UCSD-AML1 (cell line): ENCODE data around the gene SNX12.

Experiments used
- DNase-seq: peaks from one replicate; lab custom pipeline; 2025; ENCODE audit not compliant: unreplicated experiment; lab: John Stamatoyannopoulos, UW

SNX12 gene

DNA sequence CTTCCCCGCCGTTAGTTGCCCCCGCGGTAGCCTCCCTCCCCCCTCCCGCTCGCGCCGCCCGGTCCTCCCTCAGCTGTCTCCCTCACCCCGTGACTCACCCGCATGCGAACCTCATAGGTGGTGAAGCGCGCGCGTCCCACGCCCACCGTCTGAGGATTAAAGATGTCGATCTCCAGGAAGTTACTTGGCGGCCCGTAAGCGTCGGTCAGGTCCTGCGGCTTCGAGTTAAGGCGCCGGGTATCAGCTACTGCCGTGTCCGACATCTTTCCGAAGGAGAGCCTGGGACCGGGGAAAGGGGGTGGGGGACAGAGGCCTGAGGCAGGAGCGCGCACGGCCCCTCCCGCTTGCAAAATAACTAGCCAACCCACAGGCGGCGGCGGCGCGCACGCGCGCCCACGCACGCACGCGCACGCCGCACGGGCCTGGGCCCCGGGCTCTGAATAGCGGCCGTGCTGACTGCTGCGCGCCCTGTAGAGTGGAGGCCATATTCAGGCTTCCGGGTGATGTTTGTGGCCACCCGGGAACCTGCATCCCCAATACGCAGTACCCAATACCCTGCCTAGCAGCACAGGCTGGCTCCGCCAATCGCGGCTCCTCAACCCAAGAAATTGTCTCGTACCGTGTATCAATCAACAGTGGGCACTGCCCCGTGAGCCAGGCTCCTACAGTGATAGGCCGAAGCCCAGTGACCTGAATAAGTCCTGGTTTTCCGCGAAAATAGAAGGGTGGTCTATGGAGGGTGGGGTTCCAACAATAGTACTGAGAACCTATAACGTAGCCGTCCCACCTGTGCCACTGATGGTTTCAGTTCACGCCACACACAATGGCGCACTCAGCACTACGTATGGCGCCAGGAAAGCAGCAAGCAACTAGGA is at the start of gene SNX12:
Gene SNX12, minus strand, starts transcription at position 291 of the 875 bp plus-strand sequence. Its CDS starts 28 bp downstream, at position 263.
- DNase-seq, result peak; percentile 90

DNA sequence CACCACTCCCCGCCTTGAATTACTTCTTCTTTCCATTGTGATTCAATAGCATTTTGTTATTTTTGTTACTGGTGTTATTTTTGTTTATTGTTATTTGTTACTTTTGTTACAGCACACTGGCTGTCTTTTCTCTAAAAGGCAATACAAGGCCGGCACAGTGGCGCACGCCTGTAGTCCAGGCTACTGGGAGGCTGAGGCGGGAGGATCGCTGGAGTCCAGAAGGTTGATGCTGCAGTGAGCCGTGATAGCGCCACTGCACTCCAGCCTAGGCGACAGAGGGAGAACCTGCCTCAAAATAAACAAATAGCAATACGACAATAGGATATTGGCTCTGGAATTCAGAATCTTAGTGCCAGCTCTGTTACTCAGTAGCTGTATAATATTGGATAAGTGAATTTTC is 49.2 kb upstream of the SNX12 start:
- no peak for DNase-seq

DNA sequence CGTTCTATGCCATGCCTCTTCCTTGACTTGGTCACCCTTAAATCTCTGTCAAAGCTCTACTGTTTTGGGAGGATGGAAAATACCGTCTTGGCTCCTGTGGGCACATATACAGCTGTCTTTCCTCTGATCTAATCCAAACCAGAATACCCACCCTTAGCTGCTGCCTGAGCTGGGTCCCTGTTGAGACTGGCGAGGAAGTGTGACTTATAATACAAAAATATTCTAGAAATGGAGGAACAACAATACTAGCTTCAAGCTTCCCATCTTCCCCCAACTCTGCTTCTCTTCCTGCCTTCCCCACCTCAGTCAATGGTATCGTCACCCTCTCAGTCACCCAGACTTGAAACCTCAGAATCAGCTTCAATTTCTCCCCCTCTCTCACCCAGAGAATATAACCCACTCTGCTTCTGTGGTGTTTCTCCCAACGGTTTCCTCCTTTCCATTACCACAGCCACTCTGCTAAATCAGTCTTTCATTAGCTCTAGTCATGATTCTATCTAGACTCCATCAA is 43.8 kb upstream of the SNX12 start:
- no peak for DNase-seq

DNA sequence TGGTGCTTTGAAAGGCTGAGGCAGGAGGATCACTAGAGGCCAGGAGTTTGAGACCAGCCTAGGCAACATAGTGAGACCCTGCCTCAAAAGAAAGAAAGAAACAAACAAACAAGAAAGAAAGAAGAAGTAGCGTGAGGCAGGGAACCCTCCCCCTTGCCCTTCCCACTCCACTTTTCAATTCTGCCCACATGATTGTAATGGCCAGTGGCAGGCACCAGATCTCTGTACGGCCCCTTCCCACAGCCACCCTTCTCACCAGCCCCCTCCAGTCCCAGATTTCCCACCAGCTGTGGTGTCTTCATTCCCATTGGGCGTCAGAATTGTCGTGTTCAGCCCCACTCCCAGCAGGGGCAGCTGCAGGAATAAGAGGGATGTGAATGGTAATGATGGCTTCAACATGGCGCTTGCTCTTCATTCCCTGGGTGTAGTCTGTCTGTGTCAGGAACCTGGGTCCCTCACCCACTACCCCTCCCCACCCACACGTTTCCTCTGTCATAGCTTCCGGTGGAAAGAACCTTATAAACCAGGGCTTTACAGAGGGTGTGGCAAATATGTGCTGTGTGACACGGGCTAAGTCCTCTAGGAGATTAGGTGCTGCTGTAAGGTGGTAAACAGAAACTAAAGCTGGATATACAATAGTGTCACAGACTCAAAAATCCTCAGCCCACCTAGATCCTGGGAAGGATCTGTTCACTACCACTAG is 43.2 kb upstream of the SNX12 start, which contains the start of gene IL2RG:
Gene IL2RG, minus strand, starts transcription at position 437 of the 703 bp plus-strand sequence. Its CDS starts 38 bp downstream, at position 399.
- DNase-seq, result peak; percentile 65

DNA sequence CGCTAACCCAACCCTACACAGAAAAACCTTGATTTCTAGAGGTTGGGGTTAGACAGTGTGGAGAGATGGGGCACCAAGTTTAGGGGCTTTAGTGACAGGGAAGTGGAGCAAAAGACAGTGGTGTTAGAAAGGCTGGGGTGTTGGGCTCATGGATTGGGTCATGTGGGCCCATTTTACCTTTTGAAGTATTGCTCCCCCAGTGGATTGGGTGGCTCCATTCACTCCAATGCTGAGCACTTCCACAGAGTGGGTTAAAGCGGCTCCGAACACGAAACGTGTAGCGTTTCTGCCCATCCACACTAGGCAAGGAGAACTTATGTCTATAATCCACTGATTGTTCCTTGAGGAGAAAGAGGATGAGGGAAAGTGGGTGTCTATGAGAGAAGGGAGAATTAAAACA is 40.9 kb upstream of the SNX12 start:
- no peak for DNase-seq

DNA sequence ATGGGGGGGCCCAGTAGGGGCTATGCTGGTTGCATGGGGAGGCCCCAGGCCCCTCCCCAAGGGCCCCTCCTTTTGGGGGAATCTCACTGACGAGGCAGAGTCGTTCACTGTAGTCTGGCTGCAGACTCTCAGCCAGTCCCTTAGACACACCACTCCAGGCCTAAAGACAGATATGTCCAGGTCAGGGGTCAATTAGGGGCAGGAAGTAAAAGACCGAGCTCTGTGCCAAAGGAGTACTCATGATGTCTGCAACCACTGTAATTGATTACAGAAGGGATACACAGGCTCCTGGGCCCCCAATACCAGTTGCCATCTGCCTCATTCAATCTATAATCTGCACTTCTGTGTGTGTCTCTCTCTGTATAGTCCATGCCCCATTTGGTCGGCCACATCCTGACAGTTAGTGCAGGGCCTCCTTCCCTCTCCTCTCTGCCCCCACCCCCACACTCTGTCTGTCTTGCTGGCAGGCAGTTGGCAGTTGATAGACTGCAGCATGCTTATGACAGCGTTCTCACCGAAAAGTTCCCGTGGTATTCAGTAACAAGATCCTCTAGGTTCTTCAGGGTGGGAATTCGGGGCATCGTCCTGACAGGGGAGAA is 39.7 kb upstream of the SNX12 start:
- DNase-seq, result peak; percentile 36

DNA sequence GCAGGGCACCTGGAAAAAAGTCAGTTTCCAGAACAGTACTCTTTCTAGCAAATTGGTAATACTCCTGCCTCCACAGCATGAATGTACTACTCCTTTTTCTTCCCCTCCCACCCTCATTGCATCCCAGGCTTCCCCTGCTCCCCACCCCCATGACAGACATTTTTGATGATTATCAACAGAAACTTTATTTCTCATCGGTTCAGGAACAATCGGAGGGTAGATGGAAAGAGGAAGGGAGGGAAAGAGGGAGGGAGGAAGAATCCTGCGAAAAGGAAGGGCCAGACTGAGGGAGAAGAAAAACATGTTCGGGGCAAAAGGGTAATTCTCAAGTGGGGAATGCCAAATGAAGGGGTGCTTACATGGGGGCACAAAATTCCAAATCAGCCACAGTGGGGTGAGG is 39.1 kb upstream of the SNX12 start:
- DNase-seq, result no peak

DNA sequence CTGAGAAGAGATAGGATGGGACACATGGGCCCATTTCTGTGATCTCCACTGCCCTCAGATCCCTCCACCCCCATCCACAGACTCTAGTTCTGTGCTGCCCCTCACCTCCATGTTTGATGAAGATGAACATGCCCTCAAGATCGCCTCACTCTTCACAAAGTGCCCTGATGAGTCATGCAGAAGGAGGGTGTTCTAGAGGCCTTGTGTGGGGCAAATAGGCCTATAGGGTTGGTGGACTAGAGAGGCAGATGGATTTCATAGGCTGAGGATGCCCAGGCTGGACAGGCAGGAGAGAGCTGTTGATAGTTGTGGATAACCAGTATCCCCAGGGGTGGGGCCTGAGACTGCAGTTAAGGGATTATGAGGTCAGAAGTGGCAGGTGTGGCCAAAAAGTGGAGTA is 38.3 kb upstream of the SNX12 start, which contains the start of gene CXorf65:
Gene CXorf65, minus strand, starts transcription at position 314 of the 400 bp plus-strand sequence. Its CDS starts 184 bp downstream, at position 130.
- no peak for DNase-seq

DNA sequence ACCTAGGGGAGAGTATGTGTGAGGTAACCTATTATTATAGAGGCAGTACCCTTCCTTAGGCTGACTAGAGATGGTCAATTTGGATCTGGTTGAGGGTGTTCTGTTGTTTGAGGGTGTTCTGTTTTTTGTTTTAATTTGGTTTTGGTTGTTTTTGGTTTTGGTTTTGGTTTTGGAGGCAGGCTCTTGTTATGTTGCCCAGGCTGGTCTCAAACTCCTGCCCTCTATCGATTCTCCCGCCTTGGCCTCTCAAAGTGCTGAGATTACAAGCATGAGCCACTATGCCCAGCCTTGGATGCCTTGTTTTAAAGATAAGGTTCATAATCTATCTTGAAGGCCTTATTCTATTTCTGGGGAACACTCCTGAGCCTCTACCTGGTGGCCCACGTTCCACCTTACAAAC is 37.5 kb upstream of the SNX12 start:
- no peak for DNase-seq

DNA sequence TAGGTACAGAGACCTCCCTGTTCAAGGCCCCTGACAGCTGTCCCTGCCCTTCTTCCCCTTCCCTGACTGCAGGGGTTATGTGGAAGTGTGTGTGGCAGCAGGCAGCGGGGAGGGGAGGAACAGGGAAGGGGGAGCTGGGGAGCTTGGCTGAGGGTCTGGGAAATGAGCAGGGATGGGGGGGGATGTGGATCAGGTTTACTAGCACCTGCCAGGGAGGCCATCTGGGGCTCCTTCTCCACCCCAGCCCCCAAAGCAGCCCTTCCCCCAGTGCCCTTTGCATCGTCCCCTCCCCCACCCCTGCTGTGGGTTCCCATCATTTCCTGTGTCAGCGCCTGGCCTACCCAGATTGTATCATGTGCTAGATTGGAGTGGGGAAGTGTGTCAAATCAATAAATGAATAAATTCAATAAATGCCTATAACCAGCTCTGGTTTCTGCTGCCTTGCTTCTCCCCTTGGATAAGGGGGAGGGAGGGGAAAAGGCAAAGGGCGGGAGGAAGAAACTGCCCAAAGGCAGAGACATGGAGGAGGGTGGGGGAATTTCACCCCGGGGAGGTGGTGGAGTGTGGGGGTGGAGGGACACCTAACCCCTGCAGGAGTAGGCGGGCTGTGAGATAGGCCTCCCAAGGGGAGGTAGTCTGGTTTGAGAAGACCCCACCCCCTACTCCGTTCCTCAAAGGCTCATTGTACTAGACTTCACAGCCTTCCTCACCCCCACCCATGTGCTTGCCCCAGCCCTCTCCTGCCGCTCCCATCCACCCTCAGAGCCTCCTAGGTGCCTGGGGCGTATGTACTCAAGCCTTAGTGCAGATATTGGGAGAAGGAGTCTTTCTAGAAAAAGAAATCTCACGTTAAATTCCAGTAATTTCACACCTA is 35.2 kb upstream of the SNX12 start:
- peak; percentile 75 for DNase-seq

DNA sequence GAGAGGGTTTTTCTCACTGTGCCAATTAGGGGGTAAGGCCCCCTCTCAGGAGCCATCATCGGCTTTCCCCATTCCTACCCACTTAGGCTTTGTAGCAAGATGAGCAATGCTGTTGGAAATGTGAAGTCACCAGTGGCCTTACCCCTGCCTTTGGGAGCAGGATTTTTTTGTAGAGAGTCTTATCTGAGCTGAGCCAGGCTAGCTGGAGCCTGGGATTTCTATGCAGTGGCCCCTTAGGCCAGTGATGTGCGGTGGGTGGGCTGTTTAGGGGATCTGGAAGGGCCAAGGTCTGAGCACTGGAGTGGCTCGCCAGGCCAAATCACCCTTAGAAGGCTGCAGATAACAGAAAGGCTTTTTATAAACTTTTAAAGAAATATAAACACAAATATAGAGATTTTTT is 34.2 kb upstream of the SNX12 start:
- DNase-seq, result no peak

DNA sequence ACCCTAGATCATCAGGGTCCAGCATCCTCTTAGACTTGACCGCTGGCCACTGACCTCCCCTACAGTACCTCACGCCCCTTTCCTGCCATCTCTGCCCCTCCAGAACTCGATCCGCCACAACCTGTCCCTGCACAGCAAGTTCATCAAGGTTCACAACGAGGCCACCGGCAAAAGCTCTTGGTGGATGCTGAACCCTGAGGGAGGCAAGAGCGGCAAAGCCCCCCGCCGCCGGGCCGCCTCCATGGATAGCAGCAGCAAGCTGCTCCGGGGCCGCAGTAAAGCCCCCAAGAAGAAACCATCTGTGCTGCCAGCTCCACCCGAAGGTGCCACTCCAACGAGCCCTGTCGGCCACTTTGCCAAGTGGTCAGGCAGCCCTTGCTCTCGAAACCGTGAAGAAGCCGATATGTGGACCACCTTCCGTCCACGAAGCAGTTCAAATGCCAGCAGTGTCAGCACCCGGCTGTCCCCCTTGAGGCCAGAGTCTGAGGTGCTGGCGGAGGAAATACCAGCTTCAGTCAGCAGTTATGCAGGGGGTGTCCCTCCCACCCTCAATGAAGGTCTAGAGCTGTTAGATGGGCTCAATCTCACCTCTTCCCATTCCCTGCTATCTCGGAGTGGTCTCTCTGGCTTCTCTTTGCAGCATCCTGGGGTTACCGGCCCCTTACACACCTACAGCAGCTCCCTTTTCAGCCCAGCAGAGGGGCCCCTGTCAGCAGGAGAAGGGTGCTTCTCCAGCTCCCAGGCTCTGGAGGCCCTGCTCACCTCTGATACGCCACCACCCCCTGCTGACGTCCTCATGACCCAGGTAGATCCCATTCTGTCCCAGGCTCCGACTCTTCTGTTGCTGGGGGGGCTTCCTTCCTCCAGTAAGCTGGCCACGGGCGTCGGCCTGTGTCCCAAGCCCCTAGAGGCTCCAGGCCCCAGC is 32.7 kb upstream of the SNX12 start:
- DNase-seq, result no peak

DNA sequence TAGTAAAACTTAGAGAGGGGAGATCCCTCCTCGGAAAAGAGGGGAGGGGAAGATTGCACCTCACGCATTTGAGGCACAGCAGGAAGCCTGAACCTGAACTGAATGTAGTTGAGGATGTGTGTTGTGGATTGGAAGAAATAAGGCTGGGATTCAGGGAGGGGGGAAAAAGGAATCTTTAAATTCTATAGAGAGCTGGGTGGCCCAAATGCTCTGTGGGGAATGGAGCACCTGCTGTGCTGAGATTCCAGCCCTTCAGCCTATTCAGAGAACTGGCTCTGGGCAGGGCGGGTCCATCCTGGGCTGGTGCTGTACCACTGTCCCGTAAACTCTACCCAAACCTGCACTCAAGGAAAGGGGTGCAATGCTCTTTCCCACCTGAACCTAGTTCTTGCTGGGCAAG is 31.6 kb upstream of the SNX12 start:
- DNase-seq, result no peak

DNA sequence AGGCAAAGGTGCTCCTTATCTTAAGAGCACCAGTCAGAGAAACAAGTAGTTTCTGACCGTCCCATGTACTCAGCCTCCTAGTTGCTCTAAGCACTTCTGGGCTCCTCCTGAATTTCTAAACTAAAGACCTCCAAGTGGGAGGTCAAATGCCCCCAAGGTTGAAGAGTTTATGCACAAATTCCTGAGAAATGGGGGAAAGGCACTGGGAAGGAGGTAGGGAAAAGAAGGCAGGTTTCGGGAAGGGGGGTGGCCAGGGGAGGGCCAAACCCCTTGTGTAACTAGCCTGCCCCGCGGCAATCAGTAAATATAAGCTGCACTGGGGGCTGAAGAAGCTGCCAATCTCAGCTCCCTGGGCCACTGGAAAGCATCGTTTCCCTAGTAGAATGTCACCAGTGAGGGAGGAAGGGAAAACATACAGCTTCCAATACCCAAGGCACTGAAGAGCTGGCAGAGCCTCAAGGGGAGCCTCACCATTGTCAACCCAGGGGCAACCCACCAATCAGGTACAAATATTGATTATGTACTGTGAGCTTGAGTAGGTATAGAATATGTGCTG is 30.9 kb upstream of the SNX12 start:
- DNase-seq, result no peak

DNA sequence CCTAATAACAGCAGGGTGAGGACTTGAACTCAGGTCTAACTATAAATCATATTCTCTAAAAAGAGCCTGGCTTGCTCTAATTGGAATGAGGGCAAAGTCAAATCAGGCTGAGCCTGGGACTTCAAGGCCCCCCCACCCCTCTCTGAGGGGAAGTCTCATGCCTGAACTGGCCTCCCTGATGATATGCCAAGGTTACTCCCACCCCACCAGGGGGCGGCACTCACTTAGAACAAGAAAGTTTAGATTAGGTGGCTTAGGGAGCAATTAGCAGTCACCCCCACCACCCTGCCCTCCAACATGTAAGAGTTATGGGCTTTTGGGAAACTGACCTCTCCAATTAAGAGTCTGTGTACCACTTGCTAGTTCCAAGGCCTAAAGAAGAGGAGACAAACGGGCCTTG is 30.2 kb upstream of the SNX12 start:
- DNase-seq, result peak; percentile 64

DNA sequence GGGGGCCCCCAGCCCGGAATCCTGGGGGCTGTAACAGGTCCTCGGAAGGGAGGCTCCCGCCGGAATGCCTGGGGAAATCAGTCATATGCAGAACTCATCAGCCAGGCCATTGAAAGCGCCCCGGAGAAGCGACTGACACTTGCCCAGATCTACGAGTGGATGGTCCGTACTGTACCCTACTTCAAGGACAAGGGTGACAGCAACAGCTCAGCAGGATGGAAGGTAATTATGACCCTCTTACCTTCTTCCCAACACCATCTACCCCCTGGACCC is 28.6 kb upstream of the SNX12 start:
- DNase-seq, result no peak

DNA sequence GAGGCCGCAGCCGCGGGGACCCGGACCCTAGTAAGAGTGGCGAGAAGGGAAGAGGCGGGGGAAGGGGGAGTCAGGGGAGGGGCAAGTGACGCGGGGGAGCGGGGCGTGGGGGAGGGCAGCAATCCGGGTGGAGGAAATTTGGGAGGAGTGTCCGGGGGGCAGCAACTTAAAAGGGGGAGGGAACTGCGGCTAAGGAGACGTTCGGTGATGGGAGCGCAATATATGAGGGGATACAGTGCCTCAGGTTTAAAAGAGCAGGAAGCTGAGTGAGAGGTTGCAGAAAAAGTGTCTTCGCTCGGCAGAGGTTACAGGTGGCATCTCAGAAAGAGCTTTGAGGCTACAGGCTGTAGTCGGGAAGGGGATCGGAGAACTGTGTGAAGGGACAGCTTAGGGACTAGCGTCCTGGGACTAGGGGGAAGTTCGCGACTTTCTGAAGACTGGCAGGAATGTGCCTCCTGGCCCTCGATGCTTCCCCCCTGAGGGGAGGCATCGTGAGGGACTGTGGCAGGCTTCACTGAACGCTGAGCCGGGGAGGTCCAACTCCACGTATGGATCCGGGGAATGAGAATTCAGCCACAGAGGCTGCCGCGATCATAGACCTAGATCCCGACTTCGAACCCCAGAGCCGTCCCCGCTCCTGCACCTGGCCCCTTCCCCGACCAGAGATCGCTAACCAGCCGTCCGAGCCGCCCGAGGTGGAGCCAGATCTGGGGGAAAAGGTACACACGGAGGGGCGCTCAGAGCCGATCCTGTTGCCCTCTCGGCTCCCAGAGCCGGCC is 28.0 kb upstream of the SNX12 start:
- no peak for DNase-seq

DNA sequence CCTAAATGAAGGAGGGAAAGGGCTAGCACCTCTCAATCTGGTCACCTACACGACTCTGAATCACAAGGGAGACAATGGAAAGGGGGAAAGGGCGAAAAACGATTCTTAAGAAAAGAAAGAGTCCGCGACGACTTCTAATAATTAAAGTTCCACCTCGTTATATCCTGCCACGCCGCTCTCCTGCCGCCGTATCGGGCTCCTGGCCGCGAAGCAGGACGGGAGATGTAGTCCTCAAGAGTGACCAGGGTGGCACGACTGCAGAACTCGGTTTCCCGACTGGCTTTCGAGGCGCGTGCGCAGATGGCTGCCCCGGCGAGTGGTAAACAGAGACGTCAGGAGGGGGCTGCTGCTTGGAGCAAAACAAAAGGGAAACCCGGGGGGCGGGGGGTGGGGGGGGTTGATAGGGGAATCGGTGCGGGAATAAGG is 27.4 kb upstream of the SNX12 start, which contains the start of gene FOXO4:
Gene FOXO4, plus strand, starts transcription at position 297 of the 426 bp plus-strand sequence. CDS start 678 bp downstream, outside the sequence.
- DNase-seq, result peak; percentile 85
